ENCODE measurements around the gene TM7SF2. TPM values are rescaled to one million over a fixed set of nuclear protein-coding genes. Genes with fewer than 3 reads are reported as not detected.

Gene TM7SF2
- total and polyA plus RNA-seq, 7 experiments from 2014 or later: 15.0 to 37.8 (median 22.6) TPM

DNA sequence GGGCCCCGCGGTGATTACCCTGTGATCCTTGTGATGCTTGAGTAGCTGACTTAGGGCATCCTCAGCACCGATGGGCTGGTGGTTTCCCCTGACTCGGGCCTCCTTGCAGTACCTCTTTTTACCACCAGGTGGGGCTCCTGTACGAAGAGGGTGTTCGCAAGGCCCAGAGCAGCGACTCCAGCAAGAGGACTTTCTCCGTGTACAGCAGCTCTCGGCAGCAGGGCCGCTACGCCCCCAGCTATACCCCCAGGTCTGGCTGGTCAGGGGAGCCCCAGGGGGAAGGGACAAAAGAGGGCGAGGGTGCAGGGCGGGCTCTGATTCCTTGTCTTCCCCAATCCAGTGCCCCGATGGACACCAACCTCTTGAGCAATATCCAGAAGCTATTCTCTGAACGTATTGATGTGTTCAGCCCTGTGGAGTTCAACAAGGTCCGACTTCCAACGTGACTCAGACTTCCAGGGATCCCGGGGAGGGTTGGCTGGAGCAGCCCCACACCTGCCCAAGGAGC lies 1.3 kb upstream of the TM7SF2 start:
- Mint-ChIP-seq H3K4me1 (peaks cover 28 to 48% (median 35%) of the 10 kb centered on the region in 7 donors), H3K27ac (peak overlapping the region; percentile 50 to 100 (median 86)), H3K4me3 (peak overlapping the region; percentile 43 to 89 (median 56)), H3K27me3 (no peaks in the 10 kb centered on the region), H3K9me3 (no peaks in the 10 kb centered on the region), H3K36me3 (peaks cover 0 to 15% (median 7%) of the 10 kb centered on the region in 5 donors)
- Histone ChIP-seq H3K4me3 (ENCODE audit: low read length) (no peak overlapping the region), H3K36me3 (ENCODE audit: control insufficient read depth in 2 of 3, insufficient read depth in 3 of 3, low read length in 3 of 3) (peaks cover 0 to 39% (median 4%) of the 10 kb centered on the region in 3 experiments), H3K9me3 (ENCODE audit: control insufficient read depth in 2 of 3, low read length in 3 of 3) (no peaks in the 10 kb centered on the region), H3K27me3 (ENCODE audit: control insufficient read depth in 2 of 2, insufficient read depth in 2 of 2, low read length in 2 of 2) (no peaks in the 10 kb centered on the region), H3K4me1 (ENCODE audit: control insufficient read depth in 2 of 2, insufficient read depth in 2 of 2, low read length in 2 of 2) (peaks cover 21 to 23% of the 10 kb centered on the region in 2 donors), H3K27ac (ENCODE audit: low read depth, low read length) (peak overlapping the region; percentile 70)
- DNase-seq (peak; percentile 82 to 99 (median 93)), ATAC-seq (peak; percentile 78)
- ChIA-PET POLR2A (interaction anchor here (1.0 to 7.5 kb wide), 13 partner anchors 8 to 399 kb away, joined by 3 to 98 read pairs (median 4); partner anchors contain the start of genes ARL2, CAPN1, DPF2 and FAU), CTCF (interaction anchor here (0.5 to 4.1 kb wide), 11 partner anchors 9 to 304 kb away, joined by 3 to 48 read pairs (median 3); partner anchors contain the start of genes CAPN1, FAU and MRPL49)
- intact Hi-C loops (cut with micrococcal nuclease): loop anchor here (1.0 to 10.0 kb wide), 15 partner anchors 8 to 402 kb away; partner anchors contain the start of genes CAPN1 (in 2 of the 2), ARL2 (in 1 of the 2), CDC42EP2 (in 1 of the 2) and CDCA5 (in 1 of the 2)

DNA sequence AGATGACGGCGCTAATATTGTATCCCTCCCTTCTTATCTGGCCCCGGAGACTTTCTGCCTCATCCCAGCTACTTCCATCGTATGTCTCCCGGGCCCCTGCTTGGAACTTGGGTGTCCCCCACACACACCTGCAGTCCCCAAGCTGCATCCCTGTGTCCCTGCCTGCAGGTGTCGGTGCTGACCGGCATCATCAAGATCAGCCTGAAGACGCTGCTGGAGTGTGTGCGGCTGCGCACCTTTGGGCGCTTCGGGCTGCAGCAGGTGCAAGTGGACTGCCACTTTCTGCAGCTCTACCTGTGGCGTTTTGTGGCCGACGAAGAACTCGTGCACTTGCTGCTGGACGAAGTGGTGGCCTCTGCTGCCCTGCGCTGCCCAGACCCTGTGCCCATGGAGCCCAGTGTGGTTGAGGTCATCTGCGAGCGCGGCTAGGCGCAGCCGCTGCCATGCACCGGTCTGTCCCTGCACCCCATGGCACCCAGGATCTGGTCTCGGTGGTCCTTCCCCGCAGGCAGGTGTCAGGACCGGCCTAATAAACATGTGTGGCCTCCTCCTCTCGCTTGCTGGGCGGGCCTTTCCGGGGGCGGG lies 421 bp upstream of the TM7SF2 start:
- ATAC-seq: no peak
- H3K27me3 Mint-ChIP-seq: no peaks in the 10 kb centered on the region

DNA sequence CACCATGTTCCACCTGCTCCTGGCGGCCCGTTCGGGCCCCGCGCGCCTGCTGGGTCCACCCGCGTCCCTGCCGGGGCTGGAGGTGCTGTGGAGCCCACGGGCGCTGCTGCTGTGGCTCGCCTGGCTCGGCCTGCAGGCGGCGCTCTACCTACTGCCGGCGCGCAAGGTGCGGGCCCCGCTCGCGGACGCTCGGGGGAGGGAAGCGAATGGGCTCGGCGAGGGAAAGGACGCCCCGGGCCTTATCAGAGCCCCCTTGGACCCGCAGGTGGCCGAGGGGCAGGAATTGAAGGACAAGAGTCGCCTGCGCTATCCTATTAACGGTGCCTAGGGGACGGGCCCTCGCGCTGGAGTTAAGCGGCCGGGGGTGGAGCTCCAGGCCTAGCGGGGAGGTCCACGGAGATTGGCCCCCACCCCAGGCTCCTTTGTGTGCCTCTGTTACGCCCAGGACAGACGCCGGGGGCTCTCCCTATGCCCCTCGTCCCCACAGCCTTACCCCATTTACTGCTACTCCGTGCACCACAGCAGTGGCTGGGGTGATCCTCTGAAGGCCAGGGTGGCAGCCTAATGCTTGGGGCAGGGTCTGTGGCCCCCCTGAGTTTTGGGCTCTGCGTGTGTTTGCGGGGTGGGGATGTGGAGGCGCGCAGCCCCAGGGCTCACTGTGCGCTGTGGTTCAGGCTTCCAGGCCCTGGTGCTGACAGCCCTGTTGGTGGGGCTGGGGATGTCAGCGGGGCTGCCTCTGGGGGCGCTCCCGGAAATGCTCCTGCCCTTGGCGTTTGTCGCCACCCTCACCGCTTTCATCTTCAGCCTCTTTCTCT lies 1.1 kb downstream of the TM7SF2 start:
- H3K4me3 Mint-ChIP-seq: peak overlapping the region; percentile 83 to 97 (median 89)
- peaks cover 0 to 5% (median 3%) of the 10 kb centered on the region in 5 donors for H3K36me3 Mint-ChIP-seq
- ChIA-PET POLR2A (interaction anchor here (0.6 to 7.5 kb wide), 14 partner anchors 9 to 967 kb away, joined by 3 to 98 read pairs (median 4); partner anchors contain the start of genes CAPN1, CDCA5, FAU and MRPL49), CTCF (interaction anchor here (0.7 to 4.1 kb wide), 3 partner anchors 8 to 30 kb away, joined by 3 to 48 read pairs (median 3); partner anchors contain the start of genes FAU and MRPL49)
- no peaks in the 10 kb centered on the region for H3K9me3 Mint-ChIP-seq
- Histone ChIP-seq H3K9me3 (ENCODE audit: control insufficient read depth in 2 of 3, low read length in 3 of 3) (no peaks in the 10 kb centered on the region), H3K27me3 (ENCODE audit: control insufficient read depth in 2 of 2, insufficient read depth in 2 of 2, low read length in 2 of 2) (no peaks in the 10 kb centered on the region), H3K4me1 (ENCODE audit: control insufficient read depth in 2 of 2, insufficient read depth in 2 of 2, low read length in 2 of 2) (peaks cover 33 to 36% of the 10 kb centered on the region in 2 donors), H3K4me3 (ENCODE audit: low read length) (peak overlapping the region; percentile 83), H3K27ac (ENCODE audit: low read depth, low read length) (peak overlapping the region; percentile 74), H3K36me3 (ENCODE audit: control insufficient read depth in 2 of 3, insufficient read depth in 3 of 3, low read length in 3 of 3) (peaks cover 0 to 29% (median 0%) of the 10 kb centered on the region in 3 experiments)
- H3K27ac Mint-ChIP-seq: peak overlapping the region; percentile 76 to 100 (median 84)
- intact Hi-C loops (cut with micrococcal nuclease): loop anchor here (1.0 to 10.0 kb wide), 5 partner anchors 70 to 400 kb away; partner anchors contain the start of genes ATG2A (in 1 of the 2), CDC42EP2 (in 1 of the 2), RASGRP2 (in 1 of the 2) and SAC3D1 (in 1 of the 2)
- H3K27me3 Mint-ChIP-seq: no peaks in the 10 kb centered on the region
- DNase-seq (peak; percentile 67 to 88 (median 81)), ATAC-seq (peak; percentile 69)
- peaks cover 17 to 55% (median 38%) of the 10 kb centered on the region in 7 donors for H3K4me1 Mint-ChIP-seq

More for the DNA sequence above, 421 bp upstream of the TM7SF2 start:
- Mint-ChIP-seq H3K9me3 (no peaks in the 10 kb centered on the region), H3K4me1 (peaks cover 23 to 47% (median 35%) of the 10 kb centered on the region in 7 donors), H3K36me3 (peaks cover 0 to 7% (median 5%) of the 10 kb centered on the region in 5 donors), H3K27ac (peak overlapping the region; percentile 80 to 100 (median 90)), H3K4me3 (peak overlapping the region; percentile 85 to 97 (median 89))
- no peaks in the 10 kb centered on the region for H3K9me3 ChIP-seq (ENCODE audit: control insufficient read depth in 2 of 3, low read length in 3 of 3)
- intact Hi-C loops (cut with micrococcal nuclease): loop anchor here (1.0 to 10.0 kb wide), 8 partner anchors 11 to 401 kb away; partner anchors contain the start of genes CAPN1 (in 1 of the 2), CDC42EP2 (in 1 of the 2), FAU (in 1 of the 2) and MRPL49 (in 1 of the 2)
- no peaks in the 10 kb centered on the region for H3K27me3 ChIP-seq (ENCODE audit: control insufficient read depth in 2 of 2, insufficient read depth in 2 of 2, low read length in 2 of 2)
- peak in 1 of 9 donors; percentile 29 for DNase-seq
- H3K27ac ChIP-seq (ENCODE audit: low read depth, low read length): peak overlapping the region; percentile 70
- H3K4me1 ChIP-seq (ENCODE audit: control insufficient read depth in 2 of 2, insufficient read depth in 2 of 2, low read length in 2 of 2): peaks cover 27 to 30% of the 10 kb centered on the region in 2 donors
- H3K36me3 ChIP-seq (ENCODE audit: control insufficient read depth in 2 of 3, insufficient read depth in 3 of 3, low read length in 3 of 3): peaks cover 0 to 42% (median 4%) of the 10 kb centered on the region in 3 experiments
- ChIA-PET POLR2A (interaction anchor here (0.7 to 7.5 kb wide), 15 partner anchors 10 to 390 kb away, joined by 3 to 98 read pairs (median 4); partner anchors contain the start of genes ARL2, CAPN1, CDCA5 and FAU), CTCF (interaction anchor here (0.8 to 4.1 kb wide), 9 partner anchors 10 to 260 kb away, joined by 3 to 48 read pairs (median 4); partner anchors contain the start of genes FAU and MRPL49)
- no peak overlapping the region for H3K4me3 ChIP-seq (ENCODE audit: low read length)

DNA sequence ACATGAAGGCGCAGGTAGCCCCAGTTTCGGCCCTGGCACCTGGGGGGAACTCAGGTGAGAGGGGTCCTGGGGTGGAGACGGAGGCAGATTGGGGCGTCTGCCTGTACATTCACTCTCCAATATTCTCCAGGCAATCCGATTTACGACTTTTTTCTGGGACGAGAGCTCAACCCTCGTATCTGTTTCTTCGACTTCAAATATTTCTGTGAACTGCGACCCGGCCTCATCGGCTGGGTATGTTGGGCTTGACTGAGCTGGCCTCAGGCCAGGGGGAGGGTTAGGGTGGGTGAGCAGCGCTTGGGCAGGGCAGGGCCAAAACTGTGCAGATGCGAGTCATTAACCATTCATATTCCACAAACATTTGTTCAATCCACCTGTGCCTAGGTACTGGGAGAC lies 1.7 kb downstream of the TM7SF2 start:
- H3K4me3 Mint-ChIP-seq: peak overlapping the region; percentile 83 to 97 (median 89)
- peaks cover 0 to 8% (median 6%) of the 10 kb centered on the region in 5 donors for H3K36me3 Mint-ChIP-seq
- no peaks in the 10 kb centered on the region for H3K9me3 ChIP-seq (ENCODE audit: control insufficient read depth in 2 of 3, low read length in 3 of 3)
- H3K9me3 Mint-ChIP-seq: no peaks in the 10 kb centered on the region
- H3K27me3 ChIP-seq (ENCODE audit: control insufficient read depth in 2 of 2, insufficient read depth in 2 of 2, low read length in 2 of 2): no peaks in the 10 kb centered on the region
- H3K36me3 ChIP-seq (ENCODE audit: control insufficient read depth in 2 of 3, insufficient read depth in 3 of 3, low read length in 3 of 3): peaks cover 0 to 27% (median under 1%) of the 10 kb centered on the region in 3 experiments
- H3K4me1 ChIP-seq (ENCODE audit: control insufficient read depth in 2 of 2, insufficient read depth in 2 of 2, low read length in 2 of 2): peaks cover 33 to 39% of the 10 kb centered on the region in 2 donors
- CTCF ChIA-PET: interaction anchor here (0.7 to 4.1 kb wide), 4 partner anchors 8 to 31 kb away, joined by 3 to 48 read pairs (median 3); partner anchors contain the start of genes FAU and MRPL49
- no peak for ATAC-seq
- H3K4me1 Mint-ChIP-seq: peaks cover 17 to 59% (median 41%) of the 10 kb centered on the region in 7 donors
- intact Hi-C loops (cut with micrococcal nuclease): loop anchor here (5.0 to 10.0 kb wide), 4 partner anchors 71 to 399 kb away; partner anchors contain the start of genes CDC42EP2 (in 1 of the 2), RASGRP2 (in 1 of the 2) and SAC3D1 (in 1 of the 2)
- no peaks in the 10 kb centered on the region for H3K27me3 Mint-ChIP-seq
- peak overlapping the region; percentile 76 to 100 (median 84) for H3K27ac Mint-ChIP-seq
- peak overlapping the region; percentile 83 for H3K4me3 ChIP-seq (ENCODE audit: low read length)
- H3K27ac ChIP-seq (ENCODE audit: low read depth, low read length): peak overlapping the region; percentile 74
- POLR2A ChIA-PET: interaction anchor here (1.0 to 7.5 kb wide), 7 partner anchors 8 to 369 kb away, joined by 4 to 98 read pairs (median 8); partner anchors contain the start of genes ARL2, FAU, MRPL49 and RASGRP2
- no peak for DNase-seq

DNA sequence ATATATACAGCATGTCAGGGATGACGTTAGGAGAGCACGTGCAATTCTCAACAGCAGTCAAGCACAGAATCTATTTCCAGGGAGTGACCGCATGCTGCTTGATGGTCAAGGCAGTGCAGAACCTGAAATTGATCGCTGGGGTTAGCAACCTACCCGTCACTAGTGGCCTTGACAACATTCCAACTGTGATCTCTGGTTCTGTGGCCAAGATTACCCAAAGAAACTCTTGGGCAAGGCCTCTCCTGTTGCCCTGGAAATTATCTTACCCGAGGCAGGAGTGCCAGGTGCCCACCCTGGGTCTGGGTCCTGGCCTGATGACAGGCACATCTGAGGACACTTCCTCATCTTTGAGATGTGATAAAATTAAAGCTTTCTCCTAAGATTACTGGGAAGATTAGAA lies 2.2 kb downstream of the TM7SF2 start:
- Histone ChIP-seq H3K36me3 (ENCODE audit: control insufficient read depth in 2 of 3, insufficient read depth in 3 of 3, low read length in 3 of 3) (peaks cover 4 to 28% (median 4%) of the 10 kb centered on the region in 3 experiments), H3K27me3 (ENCODE audit: control insufficient read depth in 2 of 2, insufficient read depth in 2 of 2, low read length in 2 of 2) (no peaks in the 10 kb centered on the region), H3K4me3 (ENCODE audit: low read length) (no peak overlapping the region), H3K9me3 (ENCODE audit: control insufficient read depth in 2 of 3, low read length in 3 of 3) (no peaks in the 10 kb centered on the region), H3K4me1 (ENCODE audit: control insufficient read depth in 2 of 2, insufficient read depth in 2 of 2, low read length in 2 of 2) (peaks cover 33 to 39% of the 10 kb centered on the region in 2 donors), H3K27ac (ENCODE audit: low read depth, low read length) (peak overlapping the region; percentile 74)
- peaks cover 0 to 2% (median 0%) of the 10 kb centered on the region in 11 donors for H3K9me3 Mint-ChIP-seq
- intact Hi-C loops (cut with micrococcal nuclease): loop anchor here (5.0 to 10.0 kb wide), 4 partner anchors 72 to 398 kb away; partner anchors contain the start of genes CDC42EP2 (in 1 of the 2), RASGRP2 (in 1 of the 2) and SAC3D1 (in 1 of the 2)
- CTCF ChIA-PET: interaction anchor here (0.9 to 4.1 kb wide), 3 partner anchors 7 to 24 kb away, joined by 3 to 48 read pairs (median 4); partner anchors contain the start of genes FAU and MRPL49
- H3K36me3 Mint-ChIP-seq: peaks cover 0 to 12% (median 11%) of the 10 kb centered on the region in 5 donors
- ATAC-seq (no peak), DNase-seq (no peak)
- H3K4me1 Mint-ChIP-seq: peaks cover 17 to 64% (median 46%) of the 10 kb centered on the region in 7 donors
- H3K4me3 Mint-ChIP-seq: peak overlapping the region; percentile 31 to 97 (median 88)
- POLR2A ChIA-PET: interaction anchor here (0.5 to 7.5 kb wide), 8 partner anchors 8 to 431 kb away, joined by 3 to 98 read pairs (median 6); partner anchors contain the start of genes ARL2, FAU, MRPL49 and SYVN1
- peak overlapping the region; percentile 41 to 100 (median 84) for H3K27ac Mint-ChIP-seq
- no peaks in the 10 kb centered on the region for H3K27me3 Mint-ChIP-seq
